NCI-H2196 (cell line): ENCODE data around the gene SH3BP5L.

Source experiments
- DNase-seq: peaks from one replicate; lab custom pipeline; 2025; ENCODE audit not compliant: unreplicated experiment; lab: John Stamatoyannopoulos, UW

The SH3BP5L gene

DNA sequence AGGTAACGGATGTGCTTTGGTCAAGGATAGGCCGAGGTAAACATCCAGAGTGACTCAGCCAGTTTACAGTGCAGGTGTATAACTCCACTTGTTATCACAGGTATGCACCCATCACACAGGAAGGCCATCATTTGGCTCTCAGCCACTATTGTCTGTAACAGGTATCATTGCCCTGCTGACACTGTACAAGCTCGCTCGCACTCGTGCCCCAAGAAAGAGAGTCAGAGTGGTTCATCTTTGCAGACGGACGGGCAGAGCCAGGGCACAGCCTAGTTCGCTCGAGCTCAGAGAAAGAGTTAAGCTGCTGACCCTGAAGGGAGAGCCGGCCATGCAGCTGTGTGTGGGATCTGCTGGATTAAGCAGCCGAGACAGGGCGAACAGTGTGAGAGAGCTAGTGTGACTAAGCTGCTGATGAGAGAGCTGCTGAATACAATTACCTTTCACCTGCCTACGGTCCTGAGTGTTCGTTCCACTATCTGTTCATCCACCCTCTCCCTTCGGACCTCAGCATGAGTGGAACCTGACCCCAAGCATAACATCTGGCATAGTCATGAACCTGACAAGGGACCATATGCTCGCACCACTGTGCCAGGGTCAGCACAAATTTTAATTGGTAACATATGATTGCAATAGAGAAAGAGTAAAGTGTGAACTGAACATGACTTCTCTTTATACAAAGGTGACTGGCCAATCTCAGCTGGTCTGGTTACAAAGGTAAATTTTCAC, 43.1 kb downstream of the SH3BP5L start:
- no peak for DNase-seq

DNA sequence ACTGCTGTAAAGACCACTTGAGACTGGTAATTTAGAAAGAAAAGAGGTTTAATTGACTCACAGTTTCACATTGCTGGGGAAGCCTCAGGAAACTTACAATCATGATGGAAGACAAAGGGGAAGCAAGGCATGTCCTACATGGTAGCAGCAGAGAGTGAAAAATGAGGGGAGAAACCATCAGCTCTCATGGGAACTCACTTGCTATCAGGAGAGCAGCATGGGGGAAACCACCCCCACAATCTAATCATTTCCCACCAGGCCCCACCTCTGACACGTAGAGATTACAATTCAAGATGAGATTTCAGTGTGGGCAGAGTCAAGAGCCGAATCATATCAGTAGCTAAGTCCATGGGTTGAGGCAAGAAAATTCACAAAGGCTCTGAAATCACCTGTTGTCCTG, 46.4 kb downstream of the SH3BP5L start:
- no peak for DNase-seq

DNA sequence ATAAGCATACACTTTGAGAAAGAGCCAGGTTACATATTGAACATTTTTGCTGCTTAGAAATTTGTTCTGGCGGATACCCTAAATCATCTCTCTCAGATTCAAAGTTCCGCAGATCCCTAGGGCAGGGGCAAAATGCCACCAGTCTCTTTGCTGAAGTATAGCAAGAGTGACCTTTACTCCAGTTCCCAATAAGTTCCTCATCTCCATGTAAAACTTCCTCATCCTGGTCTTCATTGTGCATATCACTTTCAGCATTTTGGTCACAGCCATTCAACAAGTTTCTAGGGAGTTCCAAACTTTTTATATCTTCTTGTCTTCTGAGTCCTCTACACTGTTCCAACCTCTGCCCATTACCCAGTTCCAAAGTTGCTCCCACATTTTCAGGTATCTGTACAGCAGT, 46.8 kb downstream of the SH3BP5L start:
- no peak for DNase-seq

DNA sequence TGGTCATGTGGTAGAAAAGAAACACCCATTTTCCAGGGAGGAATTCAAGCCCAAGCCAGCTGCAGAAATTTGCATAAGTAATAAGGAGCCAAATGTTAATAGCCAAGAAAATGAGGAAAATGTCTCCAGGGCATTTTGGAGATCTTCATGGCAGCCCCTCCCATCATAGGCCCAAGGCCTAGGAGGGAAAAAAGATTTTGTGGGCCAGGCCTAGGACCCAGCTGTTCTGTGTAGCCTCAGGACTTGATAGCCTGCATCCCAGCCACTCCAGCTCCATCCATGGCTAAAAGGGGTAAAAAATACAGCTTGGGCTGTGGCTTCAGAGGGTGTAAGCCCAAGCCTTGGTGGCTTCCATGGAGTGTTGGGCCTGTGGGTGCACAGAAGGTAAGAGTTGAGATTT, 48.7 kb downstream of the SH3BP5L start:
- DNase-seq: no peak

DNA sequence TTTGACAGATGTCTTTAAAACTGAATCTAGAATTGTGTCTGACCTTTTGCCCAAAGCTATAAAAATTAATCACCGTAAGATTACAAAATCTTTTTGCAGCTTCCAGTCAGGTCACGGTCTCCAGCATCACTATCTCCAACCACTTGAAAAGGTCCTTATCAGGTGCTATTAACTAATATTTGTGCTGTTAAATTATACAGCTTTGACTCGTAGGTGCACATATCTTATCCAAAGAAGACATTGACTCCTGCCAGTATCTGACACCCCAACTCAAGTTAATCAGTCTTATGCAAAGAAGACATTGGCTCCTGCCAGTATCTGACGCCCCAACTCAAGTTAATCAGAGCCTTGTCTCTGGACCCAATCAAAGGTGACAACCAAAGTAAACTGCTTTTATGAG, 50.3 kb downstream of the SH3BP5L start:
- no peak for DNase-seq
